CD4-positive, alpha-beta T cell treated with Interleukin-21 for 1 hour (primary cell): ENCODE measurements around the gene PLCB1.
"Not testable (repeated sequence)": the region's sequence is repeated elsewhere in the genome, so short reads cannot be mapped to it uniquely, and the experiment has no call there.

Source experiments
- DNase-seq: peaks from one replicate; pipeline ENCODE4 v3.0.0-alpha.2; 2020

Gene PLCB1

GRCh38 chr20:8568075-8568474 lies 436.0 kb downstream of the PLCB1 start:
- no peak for DNase-seq

DNA sequence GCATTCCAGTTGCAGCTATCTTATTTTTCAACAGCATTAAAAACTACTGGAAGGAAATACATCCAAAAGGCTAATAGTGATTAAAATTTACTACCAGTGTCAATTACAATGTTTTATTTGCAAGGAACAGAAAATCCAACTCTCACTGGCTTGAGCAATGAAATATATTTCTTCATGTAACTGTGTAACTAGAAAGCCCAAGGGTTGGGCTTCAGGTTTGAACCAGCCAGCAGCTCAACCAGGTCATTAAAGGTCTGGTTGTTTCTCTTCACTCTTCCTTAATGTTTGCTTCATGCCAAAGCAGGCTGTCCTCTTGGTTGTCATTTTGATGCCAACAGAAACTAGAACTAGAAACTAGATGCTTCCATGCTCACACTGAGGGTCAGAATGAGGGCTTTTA lies 437.7 kb downstream of the PLCB1 start:
- DNase-seq: no peak

DNA sequence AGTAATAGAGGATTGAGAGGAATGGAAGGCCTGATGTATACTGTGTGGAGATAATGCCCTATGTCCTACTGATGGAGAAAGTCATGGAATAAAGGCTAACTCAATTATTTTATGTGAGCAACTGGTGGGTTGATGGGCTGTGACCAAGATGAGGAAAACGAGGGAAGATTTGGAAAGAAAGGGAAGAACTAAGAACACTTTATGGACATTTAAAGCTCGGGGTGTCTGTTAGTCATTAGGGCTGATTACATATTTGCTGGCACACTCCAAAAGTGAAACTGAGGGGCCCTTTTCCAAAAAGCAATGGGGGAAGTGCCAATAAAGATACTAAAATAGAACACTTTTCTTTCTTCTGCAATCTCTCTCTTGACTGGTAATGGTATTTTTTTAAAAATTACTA lies 439.5 kb downstream of the PLCB1 start:
- no peak for DNase-seq

DNA sequence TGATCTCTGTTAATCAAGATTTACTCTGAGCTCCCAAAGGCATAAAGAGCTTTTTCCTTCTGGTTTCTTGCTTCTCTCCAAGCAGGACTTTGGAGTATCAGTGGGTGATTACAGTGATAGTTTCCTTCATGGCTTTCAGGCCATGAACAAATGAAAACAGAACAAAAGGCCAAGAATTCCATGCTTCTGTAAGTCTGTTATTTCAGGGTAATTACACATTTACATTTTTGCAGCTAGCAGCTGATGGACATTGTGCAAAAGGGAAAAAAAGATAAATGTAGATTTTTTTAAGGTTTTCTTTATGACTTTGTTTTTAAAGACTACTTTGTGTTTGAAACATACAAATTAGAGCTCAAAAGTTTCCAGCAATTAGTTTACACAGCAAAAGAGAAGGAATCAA lies 441.6 kb downstream of the PLCB1 start:
- no peak for DNase-seq

GRCh38 chr20:8575114-8575513 lies 443.0 kb downstream of the PLCB1 start:
- DNase-seq: no peak

GRCh38 chr20:8578161-8578865 lies 446.2 kb downstream of the PLCB1 start:
- DNase-seq: no peak

DNA sequence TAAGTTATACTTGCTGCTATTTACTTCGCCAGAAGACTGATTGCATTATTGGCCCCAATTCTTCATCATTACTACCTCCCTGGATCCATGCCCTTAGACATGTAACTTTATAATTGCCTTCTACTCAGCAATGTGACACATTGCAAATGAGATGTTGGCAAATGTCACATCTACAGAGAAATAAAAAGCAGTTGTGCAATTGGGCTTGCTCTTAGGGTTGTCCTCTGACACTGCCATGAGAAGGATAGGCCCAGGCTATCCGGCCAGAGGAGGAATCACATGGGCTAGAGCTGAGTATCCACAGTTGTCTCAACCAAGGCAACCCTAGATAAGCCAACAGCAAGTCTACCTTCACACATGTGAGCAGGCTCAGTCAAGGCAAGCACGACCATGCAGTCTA lies 447.0 kb downstream of the PLCB1 start:
- no peak for DNase-seq

DNA sequence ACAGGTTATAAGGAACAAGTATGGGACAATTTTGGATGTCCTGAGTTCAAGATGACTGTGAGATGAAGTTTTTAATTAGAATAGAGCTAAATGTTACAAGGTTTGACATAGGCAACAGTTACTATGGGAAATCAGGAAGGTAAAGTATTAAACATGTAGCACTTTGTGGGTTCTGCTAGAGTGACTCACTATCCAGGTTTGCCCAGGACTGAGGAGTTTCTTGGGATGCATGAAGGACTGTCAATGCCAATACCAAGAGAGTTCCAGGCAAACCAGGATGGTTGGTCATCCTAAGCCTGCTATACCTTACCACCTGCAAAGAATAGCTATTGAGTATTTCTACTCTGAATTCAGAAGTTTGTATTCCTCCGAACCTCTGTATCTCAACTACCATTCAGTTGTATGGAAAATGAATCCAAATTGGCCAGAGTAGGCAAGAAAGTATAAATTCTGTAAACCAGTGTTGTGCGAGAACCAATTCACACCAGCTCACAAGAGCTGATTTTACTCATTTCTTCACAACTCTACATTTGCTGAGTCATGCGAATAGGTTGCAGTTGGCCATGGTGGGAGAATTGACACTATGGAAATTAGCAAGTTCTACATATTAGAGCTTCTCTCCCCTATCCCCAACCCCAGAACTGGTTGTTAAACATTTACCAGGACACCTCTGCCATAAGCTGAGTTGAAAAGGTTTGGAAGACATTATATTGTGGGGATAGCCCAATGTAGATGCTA lies 449.5 kb downstream of the PLCB1 start:
- no peak for DNase-seq

GRCh38 chr20:8583012-8583565 lies 451.0 kb downstream of the PLCB1 start:
- no peak for DNase-seq

DNA sequence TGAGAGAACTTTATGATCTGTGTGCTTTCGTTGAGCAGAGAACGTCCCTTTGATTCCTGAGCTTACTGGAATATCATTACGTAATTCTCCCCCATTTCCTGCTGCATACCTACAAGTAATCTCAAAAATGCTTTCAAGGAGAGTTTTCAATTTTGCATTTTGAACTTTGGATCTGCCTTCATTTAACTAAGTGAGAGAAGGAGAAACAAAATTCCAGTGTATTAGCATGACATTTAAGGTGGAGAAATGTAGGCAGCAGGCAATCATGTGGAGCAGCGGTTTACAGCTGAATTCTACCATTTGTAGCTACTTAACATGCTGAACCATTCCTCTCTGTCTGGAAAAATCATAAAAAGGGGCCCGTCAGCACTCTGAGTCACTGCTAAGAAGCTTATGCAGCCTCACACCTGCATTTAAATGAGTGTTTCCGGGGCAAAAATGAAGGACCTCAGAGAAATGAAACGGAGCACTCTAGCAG lies 451.5 kb downstream of the PLCB1 start:
- DNase-seq: no peak

GRCh38 chr20:8587251-8587650 lies 455.2 kb downstream of the PLCB1 start:
- DNase-seq: no peak

GRCh38 chr20:8587810-8588209 lies 455.7 kb downstream of the PLCB1 start:
- no peak for DNase-seq

- no peak for DNase-seq
Observed at GRCh38 chr20:8589956-8590355, 457.9 kb downstream of the PLCB1 start.

- DNase-seq: not testable (repeated sequence)
Observed at GRCh38 chr20:8600910-8601541, 469.0 kb downstream of the PLCB1 start.

DNA sequence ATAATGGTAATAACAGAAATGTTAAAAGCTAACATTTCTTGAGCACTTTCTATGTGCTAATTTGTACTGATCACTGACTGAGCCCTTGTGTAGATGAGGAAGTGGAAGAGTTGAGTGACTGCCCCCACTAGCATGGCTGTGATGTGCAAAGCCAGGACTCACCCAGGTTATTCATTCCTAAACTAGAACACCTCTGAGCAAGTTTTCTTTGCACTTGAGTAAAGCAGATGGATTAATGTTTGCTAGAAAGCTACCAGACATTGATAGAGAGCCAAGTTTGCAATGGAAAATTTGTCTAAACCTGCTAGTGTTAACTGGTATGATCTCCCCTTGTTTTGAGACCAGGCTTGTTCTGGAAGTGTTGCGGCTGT lies 469.5 kb downstream of the PLCB1 start:
- no peak for DNase-seq

DNA sequence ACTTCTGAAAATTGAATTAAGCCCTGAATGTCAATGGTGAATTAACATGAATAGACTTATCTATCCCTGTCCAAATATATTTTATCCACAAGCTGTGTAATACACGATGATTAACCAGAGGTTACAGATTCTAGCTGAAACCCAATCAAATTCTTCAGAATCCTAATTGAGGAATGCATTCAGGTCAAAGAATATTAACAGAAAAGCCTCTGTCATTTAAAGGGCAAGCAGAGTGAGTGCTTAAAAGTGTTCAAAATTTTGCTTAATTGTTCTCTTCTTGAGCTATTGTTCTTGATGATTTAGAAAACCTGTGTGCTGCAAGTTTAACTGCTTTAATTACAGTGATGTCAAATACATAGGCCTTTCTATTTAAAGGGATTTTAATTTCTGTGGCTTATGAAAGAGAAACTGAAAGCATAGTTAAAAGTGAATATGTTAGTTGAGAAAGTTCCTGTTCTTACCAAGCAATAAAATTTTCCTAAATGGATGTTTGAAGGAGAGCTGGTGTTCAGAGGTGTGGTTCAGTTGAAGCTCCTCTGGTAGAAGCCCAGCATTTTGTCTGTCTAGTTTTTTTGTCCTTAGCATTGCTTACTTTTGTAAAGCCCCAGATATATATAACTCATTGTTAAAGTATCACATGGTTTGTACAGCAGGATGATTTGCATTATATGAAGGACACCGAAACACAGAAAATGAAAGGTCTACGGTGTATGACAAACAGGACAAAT lies 470.5 kb downstream of the PLCB1 start:
- no peak for DNase-seq

DNA sequence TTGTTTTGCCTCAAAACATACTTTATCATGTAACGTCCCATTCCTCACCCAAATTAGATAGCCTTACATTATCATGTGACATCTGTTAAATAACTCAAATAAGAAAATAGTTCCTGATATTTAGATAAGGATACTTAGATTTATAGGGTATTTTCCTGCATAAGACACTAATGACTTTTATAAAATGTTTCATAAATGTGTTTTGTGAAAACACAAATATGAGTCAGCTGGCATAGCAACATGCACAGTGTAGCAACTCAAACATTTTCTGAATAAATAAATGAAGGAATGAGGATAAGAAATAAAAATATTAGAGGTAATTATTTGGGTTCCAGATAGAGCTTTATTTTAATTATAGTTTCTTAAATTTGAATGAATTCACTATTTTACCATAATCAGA lies 476.4 kb downstream of the PLCB1 start:
- DNase-seq: no peak

- DNase-seq: no peak
Observed at GRCh38 chr20:8616792-8617191, 484.7 kb downstream of the PLCB1 start.

- DNase-seq: no peak
Observed at GRCh38 chr20:8621001-8621400, 488.9 kb downstream of the PLCB1 start.

DNA sequence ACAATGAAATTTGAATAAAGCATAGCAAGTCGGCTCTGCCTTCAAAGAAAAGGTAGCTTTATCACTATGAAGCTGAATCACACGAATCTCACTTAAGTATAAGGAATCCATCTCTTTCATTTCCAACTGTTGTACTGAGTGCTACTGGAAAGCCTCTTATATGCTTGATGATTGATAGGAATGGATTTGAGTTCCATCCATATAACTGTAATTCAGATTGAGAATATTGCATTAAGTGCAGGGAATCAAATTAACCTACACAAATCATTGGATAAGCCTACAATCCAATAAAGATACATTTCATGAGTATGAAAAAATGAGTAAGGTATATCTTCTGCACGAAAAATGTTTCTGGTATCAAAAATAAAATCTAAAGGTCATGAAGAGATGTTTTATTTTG lies 492.0 kb downstream of the PLCB1 start:
- DNase-seq: no peak

- DNase-seq: no peak
Observed at GRCh38 chr20:8624616-8625015, 492.6 kb downstream of the PLCB1 start.

DNA sequence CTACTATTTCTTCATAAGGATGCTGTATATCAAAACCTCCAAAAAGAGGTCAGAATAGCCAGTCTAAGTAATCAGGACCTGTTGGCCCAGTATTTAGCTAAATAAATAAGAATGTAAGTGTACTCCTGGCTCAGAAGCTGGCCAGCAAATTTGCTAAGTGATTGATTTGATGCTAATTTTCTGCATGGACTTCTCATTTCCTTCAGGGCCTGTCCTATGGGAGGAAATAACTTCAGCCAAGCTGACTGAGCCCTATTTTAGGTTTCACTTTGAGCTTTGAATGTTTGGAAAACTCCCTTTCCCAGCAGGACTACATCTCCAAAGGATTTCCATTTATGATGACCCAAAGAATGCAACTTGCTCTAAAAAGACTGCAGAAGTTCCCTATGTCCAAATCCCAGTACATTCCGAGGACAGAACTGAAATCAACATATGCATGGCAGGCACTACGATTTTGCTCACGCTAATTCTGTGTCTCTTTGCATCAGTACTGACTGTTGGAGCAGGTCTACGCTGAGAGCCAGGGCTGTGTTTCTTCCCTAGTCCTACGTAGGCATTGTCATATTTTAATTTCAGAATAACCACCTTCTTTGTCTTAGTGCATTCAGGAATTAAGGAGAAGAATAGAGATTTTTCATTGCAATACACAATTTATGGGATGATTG lies 495.4 kb downstream of the PLCB1 start:
- no peak for DNase-seq

GRCh38 chr20:8631271-8631670 lies 499.2 kb downstream of the PLCB1 start:
- DNase-seq: no peak
